Hypothalamus (tissue), 51 donors: Measurements from ENCODE around the gene SEC11A.
A peak's percentile ranks its signal among the peaks of the same experiment; 100 is the strongest.
"Not testable (repeated sequence)": the region's sequence is repeated elsewhere in the genome, so short reads cannot be mapped to it uniquely, and the experiment has no call there.

Experiments
- DNase-seq, 51 donors: peaks; one replicate each; lab custom pipeline; 2025; lab: John Stamatoyannopoulos, UW

Gene SEC11A

DNA sequence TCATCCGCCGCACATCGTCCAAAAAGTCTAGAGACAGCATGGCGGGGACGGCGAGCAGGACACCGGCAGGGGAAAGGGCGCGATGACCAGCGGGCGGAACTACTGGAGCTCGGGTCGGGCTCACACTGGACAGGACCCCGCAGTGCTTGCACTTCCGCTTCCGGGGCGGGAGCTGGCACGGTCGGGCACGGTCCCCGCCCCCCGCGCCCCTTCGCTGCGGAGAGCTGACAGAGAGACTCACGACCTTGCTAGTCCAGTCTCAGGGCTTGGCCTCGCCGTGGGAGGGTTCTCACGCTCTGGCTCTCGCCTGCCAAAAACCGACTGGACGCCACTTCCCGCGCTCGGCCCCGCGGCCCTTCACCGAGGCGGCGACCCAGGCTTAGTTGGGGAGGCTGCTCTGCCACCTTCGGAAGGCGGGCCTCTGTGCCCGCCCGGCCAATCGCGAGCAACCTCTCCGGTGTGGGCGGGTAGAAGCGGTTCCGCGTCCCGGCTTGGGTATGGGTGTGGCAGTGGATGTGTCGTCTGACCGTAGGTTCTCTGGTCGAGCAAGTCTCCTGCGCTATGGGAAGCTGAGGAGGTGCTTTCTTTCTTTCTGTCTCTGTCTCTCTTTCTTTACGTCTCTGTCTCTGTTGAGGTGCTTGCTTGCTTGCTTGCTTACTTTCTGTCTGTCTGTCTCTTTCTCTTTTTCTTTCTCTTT is at the start of gene SEC11A:
TSS of gene SEC11A (minus strand) at position 104 of the 697 bp plus-strand sequence. CDS start at position 40, 64 bp downstream.
- DNase-seq = peak; percentile 81 to 100 (median 96)

DNA sequence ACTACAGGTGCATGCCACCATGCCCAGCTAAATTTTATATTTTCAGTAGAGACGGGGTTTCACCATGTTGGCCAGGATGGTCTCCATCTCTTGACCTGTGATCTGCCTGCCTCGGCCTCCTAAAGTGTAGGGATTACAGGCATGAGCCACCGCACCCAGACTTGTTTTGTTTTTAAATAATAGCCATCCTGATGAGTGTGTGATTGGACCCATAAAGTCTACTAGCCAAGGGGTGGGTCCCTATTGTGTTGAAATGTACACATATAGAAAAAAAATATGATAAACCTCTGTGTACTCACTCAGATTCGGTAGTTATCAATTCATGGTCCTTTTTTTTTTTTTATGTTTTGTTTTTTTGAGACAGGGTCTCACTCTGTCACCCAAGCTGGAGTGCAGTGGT is 49.7 kb upstream of the SEC11A start:
- DNase-seq = no peak

GRCh38 chr15:84764989-84765388 is 49.0 kb upstream of the SEC11A start:
- no peak for DNase-seq

GRCh38 chr15:84764585-84764984 is 48.6 kb upstream of the SEC11A start:
- DNase-seq = no peak

- DNase-seq = no peak
Observed at GRCh38 chr15:84762840-84763572, 47.1 kb upstream of the SEC11A start.

- DNase-seq = no peak
Observed at GRCh38 chr15:84761607-84762131, 45.7 kb upstream of the SEC11A start.

GRCh38 chr15:84760219-84760618 is 44.3 kb upstream of the SEC11A start:
- no peak for DNase-seq

GRCh38 chr15:84759018-84759417 is 43.1 kb upstream of the SEC11A start:
- DNase-seq = no peak

GRCh38 chr15:84755736-84756527 is 40.0 kb upstream of the SEC11A start:
- no peak for DNase-seq

- DNase-seq = not testable (repeated sequence)
Observed at GRCh38 chr15:84754889-84755288, 39.0 kb upstream of the SEC11A start.

DNA sequence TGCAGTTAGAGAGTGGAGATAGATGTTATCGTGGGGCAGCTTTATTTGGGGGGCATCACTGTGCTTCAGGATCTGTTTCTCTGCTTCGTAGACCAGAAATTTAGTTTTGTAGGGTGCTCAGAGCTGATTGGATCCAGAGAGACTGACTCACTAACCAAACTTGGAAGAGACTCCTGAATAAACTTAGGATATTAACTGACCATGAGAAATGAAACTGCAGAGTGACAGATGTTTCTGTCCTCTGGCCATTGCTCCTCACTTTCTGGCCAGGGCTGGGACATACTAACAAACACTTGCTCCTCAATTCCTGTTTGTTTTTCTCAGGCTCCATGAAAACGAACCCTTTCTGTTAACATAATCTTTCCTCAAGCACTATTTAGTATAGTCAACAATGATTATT is 36.8 kb upstream of the SEC11A start:
- DNase-seq = no peak

GRCh38 chr15:84752195-84752594 is 36.3 kb upstream of the SEC11A start:
- no peak for DNase-seq

GRCh38 chr15:84751721-84752120 is 35.8 kb upstream of the SEC11A start:
- not testable (repeated sequence) for DNase-seq

DNA sequence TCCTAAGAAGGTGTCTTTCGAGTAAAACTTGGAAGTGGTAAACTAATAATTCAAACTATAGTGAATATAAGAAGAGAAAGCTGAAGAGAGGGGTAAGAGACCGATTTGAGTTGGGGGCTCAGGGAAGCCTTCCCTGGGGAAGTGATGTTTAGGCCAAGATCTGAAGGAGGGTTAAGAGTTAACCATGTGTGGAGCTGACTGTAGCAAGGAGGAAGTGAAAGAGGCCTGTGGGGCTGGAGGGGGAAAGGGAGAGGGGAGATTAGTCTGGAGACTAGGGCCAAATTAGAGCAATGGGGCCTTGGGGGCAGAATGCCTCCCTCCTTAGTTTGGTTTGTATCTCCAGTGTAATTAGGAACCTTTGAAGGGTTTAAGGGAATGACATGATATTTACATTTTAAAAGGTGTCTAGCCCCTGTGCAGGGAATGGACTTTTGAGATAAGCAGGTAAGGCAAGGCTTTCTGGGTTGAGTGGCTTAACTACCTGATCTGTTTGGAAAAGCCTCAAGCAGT is 34.7 kb upstream of the SEC11A start:
- no peak for DNase-seq

GRCh38 chr15:84749111-84749991 is 33.4 kb upstream of the SEC11A start:
- peak in 11 of 51 donors; percentile 4 to 65 (median 29) for DNase-seq

GRCh38 chr15:84748274-84749110 is 32.6 kb upstream of the SEC11A start, which contains the start of gene ZNF592:
Gene ZNF592, plus strand, starts transcription at chr15:84748592. Its CDS starts 34,084 bp downstream, at chr15:84782676.
- peak; percentile 27 to 89 (median 73) for DNase-seq

GRCh38 chr15:84747416-84748273 is 31.7 kb upstream of the SEC11A start:
- DNase-seq = peak in 49 of 51 donors; percentile 35 to 91 (median 74)

DNA sequence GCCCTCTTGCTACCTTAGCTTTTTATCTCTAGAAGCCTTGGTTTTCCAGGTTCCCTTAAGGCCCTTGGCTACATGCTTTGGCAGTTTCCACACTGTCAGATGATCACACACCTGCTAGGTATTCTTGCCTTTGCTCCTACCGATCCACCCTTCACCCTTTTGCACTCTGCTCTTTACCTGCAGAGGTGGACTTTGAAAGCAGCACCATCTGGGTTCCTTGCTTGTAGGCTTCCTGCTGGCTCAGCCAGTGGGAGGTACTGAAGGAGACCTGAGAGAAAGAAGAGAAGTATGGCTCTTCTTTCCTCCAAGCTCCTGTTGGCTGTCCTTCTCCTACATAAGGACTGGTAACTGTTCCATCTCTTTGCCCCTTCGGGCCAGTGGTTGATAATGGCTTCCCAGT is 25.2 kb upstream of the SEC11A start:
- no peak for DNase-seq
